Renal cortical epithelial cell (primary cell): ENCODE data around the gene IQSEC2. TPM values are rescaled to one million over a fixed set of nuclear protein-coding genes. Genes with fewer than 3 reads are reported as not detected.

ENCODE experiments used
- DNase-seq: peaks from one replicate; pipeline ENCODE4 v3.0.0-alpha.2; 2011; ENCODE audit warnings: low read depth
- total RNA-seq: library from RNA; depleted of rRNA; stranded (reverse); fragments of >200 nt; gene quantifications from 2 replicates; pipeline ENCODE4 v1.2.3, GENCODE V29; 2014

IQSEC2 gene
- total RNA-seq, 1 donor from 2014 or later, result 17.8 TPM

- no peak for DNase-seq
These were observed 13.2 kb downstream of the IQSEC2 start for GRCh38 chrX:53268173-53268572.

- no peak for DNase-seq
These were observed 14.5 kb downstream of the IQSEC2 start for GRCh38 chrX:53266914-53267313.

DNA sequence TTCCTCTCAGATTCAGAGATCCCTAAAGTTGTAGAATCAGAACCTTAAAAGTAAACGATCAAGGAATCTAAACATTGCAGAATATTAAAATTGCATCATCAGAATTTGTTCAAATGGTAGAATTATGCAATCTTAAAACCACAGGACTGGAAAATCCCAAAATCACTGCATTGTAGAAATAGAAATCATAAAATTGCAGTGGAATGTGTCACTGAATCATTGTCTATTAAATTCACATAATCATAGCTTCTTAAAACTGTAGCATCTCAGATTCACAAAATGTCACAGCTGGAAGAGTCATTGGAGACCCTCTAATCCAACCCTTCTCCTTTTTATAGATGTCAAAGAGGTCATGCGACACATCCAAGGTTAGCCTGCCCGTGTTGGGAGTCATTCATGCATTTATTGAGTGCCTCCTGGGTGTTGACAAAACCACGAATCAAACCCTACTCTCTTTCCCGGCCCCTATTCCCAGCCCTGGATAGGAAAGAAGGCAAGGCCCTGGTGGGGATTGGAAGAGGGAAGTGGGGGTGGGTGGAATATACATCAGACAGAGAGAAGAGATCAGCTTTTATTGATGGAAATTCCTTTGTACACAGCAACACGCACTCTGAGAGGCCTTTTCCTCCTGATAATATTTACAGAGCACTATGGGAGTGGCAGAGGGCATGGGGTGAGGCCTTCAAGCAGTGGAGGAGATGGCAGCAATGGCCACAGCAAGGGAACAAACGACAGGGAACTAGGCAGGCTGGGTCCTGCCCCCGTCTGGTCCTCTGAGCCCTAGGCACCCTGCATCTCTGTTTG lies 15.4 kb downstream of the IQSEC2 start:
- DNase-seq, result peak; percentile 43

- DNase-seq, result peak; percentile 86
These were observed 17.7 kb downstream of the IQSEC2 start for GRCh38 chrX:53263597-53264094.

DNA sequence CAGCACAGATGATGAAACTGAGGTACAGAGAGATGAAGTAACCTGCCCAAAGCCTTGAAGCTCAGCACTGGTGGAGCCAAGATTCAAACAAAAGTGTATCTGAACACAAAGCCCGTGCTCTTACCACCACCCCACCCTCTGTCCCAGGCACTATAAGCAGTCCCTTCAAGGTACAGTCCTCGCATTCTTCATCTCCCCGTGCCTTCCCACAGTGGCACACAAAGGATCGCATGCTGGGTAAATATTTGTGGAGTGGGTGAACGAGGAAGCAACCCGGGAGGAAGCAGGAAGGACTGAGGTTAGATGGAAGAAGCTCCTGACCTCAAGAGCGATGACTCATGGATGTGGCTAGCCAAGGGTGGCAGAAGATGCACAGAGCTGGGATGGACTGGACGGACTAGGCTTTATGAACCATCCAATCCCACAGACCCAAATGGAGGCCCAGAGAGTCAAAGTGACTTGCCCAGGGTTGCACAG lies 18.4 kb downstream of the IQSEC2 start:
- DNase-seq, result peak; percentile 78

DNA sequence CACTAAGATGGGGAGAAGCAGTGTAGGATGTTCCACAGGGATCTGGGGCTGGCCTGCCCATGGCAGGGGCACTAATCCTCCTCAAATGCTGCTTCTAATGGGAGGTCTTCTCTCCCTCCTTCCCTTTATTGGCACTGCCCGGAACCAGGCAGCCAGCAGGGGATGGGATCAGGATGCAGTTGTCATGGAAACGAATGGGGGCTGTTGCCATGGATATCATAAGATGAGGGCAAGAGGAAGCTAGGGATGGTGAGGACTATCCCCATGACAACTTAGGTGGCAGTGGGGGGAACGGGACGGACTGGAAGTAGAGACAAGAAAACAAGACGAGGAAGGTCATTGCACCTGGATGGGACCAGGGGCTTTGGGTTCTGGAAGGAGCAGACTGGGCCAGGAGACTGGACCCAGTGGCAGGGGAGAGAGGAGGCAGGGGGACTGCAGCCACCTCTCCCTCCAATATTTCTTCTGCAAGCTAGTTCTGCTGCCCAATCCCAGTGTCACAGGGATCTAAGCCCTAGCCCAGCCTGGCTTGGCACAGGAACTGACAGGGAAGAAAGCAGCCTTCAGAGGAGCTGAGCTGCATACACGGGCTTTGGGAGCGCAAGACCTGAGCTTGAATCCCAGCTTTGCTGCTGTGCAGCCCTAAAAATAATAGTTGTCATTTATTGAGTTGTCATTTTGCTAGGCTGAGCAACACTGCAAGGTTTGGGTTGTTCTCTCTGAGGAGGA lies 19.0 kb downstream of the IQSEC2 start:
- DNase-seq, result no peak

DNA sequence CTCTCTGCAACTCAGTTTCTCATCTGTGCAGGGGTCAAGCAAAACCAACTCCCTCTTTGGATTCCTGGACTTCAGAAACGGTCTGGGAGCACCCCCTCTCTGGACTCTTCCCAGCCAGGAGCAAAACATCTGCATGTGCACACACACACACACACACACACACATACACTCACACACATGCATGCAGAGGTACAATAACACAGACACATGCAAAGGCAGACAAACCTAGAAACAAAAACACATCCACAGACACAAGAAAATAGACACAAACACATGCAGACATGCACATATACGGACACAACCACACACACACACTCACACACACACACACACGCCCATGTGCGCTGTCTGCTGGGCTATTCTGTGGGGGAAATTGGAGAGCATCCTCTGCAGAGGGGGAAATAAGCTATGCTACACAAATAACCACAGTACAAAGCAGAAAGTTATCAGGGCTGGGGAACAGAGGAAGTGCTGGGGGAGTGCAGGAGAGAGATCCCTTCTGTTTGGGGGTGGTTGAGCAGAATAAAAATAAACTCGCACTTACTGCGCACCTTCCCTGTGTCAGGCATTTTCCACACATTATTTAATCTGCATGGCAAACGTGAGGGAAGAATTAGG lies 19.9 kb downstream of the IQSEC2 start:
- no peak for DNase-seq

DNA sequence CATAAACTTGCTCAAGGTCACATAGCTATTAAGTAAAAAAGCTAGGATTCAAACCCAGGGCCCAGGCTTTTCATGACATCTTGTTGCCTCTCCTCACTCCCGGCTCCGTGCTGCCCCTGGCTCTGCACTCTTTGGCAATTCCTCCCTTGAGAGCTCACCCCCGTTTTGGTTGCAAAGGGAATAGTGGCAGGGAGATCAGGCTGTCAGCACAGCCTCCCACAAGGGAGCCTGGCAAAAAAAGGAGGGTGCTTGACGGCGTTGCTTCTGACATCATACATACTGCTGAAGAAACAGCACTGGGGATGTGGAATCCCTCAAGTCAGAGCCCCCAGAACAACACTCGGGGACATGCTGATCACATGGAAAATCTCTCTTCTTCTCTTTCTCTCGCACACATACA lies 20.5 kb downstream of the IQSEC2 start:
- DNase-seq, result no peak

GRCh38 chrX:53257670-53258423 lies 23.5 kb downstream of the IQSEC2 start:
- no peak for DNase-seq

DNA sequence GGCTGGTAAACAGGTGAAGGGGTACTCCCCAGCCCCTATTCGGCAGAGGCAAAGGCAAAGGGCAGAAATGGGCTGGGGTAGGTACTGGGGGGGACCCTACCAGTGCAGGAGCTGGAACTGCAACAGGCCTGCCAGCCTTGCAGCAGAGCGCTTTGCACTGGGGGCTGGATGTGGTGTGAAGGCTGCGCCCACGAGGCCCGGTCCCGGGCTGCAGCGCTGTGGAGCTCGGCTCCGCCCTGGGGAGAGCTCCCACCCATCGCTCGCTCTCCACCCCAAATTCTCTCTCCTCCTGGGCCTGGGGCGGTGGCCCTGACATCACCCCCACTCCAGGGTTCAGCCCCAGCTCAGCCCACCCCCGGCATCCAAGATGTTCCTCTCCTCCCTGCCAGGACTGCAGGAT lies 24.2 kb downstream of the IQSEC2 start:
- DNase-seq, result no peak

DNA sequence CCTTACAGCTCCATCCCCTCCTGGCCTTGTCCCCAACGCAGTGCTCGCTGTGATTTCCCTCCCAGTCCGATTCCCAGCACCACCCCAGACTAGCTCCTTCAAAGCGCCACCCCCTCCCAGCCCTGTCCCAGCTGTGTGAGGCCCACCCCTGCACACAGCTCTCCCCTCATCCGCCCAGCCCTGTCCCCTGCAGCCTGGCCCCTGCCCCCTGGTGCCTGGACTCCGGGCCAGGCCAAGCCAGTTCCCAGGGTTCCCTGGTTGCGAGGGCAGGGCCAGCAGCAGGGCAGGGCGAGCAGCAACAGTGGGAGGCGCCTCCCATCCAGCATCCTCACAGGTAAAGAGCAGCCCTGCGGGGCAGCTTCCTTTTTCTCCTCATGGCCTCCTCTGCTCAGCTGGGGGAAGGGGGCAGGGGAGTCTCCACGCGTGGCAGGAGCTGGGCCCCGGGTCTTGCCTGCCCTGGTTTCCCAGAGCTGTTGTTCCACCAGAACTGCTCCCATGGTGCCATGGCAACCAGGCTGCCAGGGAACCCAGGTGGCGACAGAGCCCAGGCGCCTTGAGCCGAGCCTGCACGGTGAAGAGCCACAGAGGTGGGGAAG lies 24.8 kb downstream of the IQSEC2 start:
- DNase-seq, result no peak

DNA sequence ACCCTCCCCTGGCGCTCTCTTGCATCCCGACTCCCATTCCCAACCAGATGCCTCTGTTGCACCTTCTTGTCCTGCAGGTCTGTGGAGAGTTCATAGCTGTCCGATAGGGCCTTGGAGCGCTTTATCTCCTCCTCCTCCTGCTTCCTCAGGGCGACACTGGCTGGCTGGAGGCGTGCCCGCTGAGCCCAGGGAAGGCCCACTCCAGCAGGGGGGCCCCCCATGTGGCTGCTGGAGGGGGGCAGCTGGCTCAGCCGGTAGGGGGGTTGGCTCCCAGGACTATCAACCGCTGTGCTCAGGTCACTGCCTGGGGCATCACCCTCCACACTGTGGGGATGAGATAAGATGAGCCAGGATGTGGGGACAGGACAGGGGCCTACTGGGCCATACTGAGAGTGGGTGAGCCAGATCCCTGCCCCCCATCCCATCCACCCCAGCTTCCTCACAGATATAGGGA lies 25.6 kb downstream of the IQSEC2 start:
- DNase-seq, result no peak

- DNase-seq, result no peak
These were observed 26.6 kb downstream of the IQSEC2 start for GRCh38 chrX:53254570-53255461.

GRCh38 chrX:53253293-53254020 lies 27.9 kb downstream of the IQSEC2 start:
- DNase-seq, result no peak

DNA sequence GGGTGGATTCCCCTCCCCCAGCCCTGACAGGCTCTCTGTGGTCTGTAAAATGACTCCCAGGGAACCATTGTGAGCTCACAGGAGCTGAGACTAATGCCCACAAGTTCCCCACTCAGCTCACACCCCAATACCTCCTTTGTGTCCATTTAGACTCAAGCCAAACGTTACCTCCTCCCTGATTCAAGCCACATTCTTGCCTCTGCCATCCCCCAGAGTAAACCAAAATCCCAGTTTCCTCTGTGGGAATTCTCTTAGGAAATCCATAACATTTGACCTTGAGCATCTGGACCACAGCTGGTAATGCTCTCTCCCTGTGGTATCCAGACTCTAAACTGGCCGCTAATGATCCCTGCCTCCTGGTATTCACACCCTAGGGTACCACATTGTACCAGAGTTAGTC lies 30.1 kb downstream of the IQSEC2 start:
- DNase-seq, result no peak

GRCh38 chrX:53250556-53250955 lies 30.8 kb downstream of the IQSEC2 start:
- no peak for DNase-seq

DNA sequence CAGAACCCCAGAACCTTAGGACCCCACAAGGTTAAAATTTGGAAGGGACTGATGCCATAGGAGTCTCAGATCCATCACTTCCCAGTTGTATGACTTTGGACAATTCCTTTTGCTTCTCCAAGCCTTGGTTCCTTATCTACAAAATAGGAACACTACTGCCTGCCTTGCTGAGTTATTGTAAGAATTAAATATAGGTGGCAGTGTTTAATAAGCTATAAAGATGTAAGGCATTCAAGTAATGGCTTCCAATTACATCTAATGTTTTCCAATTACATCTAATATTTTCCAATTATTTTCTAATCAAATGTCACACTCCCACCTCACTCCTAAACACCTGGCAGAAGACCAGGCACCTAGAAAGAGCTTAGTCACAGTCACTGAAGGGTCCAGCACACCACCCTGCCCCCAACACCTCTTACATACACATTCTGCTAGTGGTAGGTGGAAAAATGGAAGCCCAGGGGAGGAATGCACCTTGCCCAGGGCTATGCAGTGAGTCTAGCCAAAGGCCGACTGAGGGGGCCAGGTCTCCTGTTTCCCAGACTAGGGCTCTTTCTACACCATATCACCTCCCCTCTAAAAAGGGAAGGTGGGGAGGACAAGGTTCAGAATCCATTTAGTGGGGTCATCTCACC lies 31.9 kb downstream of the IQSEC2 start:
- no peak for DNase-seq

DNA sequence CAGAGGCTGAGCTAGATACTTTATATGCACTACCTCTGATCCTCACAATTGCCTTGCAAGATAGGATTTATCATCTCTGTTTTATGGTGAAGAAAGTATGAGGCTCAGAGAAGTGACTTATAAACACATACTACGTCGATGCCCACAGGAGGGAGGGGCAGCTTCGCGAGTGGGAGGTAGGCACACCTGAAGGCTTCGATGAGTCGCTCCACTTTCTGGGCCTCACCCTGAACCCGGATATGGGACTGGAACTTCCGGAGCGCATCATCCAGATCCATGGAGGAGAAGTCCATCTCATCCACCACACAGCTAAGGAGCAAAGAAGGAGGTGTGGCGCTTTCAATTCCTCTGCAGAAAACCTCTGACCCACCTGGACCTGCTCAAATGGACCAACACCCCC lies 33.5 kb downstream of the IQSEC2 start:
- DNase-seq, result no peak

- no peak for DNase-seq
These were observed 35.2 kb downstream of the IQSEC2 start for GRCh38 chrX:53246231-53246630.
